ENCODE results near the gene DCAF16.

Gene DCAF16

DNA sequence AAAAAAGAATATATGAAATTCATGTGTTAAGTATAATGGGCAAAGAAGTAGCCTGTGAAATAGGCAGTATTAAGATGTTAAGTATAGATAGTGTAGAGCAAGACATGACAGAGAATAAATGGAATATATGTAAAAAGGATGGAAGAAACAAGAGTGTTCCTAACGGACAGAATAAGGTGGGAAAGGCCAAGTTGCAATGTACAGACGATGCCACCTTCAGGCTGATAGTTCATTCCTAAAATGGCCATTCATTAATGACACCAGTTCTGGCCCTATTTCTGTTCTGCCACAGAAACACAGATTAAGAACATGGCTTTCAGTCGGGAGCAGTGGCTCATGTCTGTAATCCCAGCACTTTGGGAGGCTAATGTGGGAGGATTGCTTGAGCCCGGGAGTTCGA, 24.7 kb downstream of the DCAF16 start:
- no peak for DNase-seq (ENCODE audit: low read depth in 4 of 4, low spot score in 1 of 4)

DNA sequence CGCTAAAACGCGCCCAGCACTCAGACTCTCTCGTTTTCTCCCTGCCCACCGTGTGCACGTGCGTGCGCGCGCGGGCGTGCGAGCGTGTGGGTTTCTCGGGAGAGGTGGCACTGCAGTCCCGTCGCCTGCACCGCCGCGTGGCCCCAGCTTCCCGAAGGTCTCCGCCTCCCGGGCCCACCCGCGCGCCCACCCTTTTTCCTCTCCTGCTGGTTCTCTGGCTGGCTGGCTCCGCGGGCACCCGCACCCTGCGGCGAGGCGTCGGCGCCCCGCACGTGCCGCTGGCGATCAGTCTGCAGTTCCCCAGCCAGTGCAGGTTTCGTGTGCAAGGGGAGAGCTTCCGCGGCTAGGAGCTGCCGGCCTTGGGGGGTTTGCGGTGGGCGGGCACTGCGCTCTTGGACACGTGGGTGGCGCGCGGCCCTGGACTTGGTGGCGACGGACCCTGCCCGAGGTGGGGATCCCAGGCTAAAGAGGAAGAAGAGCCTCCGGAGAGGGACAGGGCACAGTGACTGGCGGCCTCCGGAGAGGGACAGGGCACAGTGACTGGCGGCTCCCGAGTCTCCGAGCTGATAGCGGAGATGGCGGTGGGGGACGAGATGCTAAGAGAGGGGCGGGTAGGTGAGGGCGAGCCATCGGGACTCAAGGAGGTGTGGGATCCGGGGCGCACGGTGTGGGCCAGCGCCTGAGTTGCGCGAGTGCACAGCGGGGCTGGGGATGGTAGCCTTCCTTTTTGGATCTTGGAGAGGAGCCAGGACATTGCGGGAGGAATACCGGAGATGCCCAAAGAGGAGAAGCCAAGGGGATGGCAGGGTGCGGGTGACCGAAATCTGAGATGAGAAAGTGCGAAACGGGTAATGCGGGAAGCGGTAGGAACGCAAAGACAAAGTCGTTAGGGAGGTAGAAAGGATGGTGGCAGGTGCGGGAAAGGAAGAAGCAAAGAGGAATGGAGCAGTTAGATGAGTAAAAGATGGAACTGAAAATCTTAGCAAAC, 29.0 kb downstream of the DCAF16 start, which contains the start of gene FAM184B:
Gene FAM184B (minus strand): TSS at position 322 of the 988 bp plus-strand sequence. CDS start 322 bp downstream, outside the sequence.
- DNase-seq (ENCODE audit: low read depth in 4 of 4, low spot score in 1 of 4), result no peak

DNA sequence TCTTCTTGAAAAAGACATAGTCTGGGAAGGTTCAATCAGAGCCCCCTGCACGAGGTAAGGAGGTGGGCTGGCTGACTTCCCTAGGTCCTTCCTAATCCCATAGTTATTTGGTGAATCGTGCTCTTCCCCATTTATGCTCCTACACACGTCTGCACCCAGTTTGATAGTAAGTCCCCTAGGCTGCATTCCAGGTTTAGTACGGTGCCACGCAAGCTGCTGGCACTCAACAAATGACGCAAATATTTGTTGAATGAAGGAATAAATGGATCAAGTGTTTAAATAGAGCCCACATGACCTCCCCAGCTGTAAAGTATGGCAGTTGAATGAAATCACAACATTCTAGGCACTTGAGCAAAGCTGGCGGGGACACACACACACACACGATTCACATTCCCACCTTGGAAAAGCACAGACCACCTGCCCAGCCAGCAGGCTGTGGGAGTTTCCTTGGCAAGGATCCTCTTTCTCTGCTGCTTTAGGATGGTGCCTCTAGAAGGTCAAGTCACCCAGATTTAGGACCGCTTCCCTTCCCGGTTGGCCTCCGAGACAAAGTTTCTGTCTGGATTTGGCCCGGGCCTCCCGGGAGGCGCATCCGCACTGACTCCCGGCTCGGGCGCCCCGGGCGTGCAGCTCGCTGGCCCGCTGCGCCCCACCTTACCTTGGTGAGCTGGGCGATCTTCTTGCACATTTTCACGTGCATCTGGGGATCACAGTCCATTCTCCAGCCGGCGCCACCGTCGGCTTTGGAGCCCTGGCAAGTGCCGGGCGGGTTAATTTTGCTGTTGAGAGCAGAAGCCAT, 29.9 kb downstream of the DCAF16 start:
- no peak for DNase-seq (ENCODE audit: low read depth in 4 of 4, low spot score in 1 of 4)

DNA sequence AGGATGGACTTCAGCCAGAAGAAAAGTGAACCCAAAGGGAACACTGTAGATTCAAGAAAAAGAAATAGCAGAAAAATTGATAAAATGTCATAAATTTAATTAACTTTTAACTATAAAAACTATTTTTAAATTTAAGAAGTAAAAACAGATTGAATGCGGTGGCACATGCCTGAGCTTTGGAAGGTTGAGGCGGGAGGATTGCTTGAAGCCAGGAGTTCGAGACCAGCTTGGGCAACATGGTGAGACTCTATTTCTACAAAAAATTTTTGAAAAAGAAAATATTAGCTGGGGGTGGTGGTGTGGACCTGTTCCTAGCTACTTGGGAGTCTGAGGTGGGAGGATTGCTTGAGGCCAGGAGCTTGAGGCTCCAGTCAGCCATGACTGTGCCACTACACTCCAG, 32.1 kb downstream of the DCAF16 start:
- no peak for DNase-seq (ENCODE audit: low read depth in 4 of 4, low spot score in 1 of 4)

DNA sequence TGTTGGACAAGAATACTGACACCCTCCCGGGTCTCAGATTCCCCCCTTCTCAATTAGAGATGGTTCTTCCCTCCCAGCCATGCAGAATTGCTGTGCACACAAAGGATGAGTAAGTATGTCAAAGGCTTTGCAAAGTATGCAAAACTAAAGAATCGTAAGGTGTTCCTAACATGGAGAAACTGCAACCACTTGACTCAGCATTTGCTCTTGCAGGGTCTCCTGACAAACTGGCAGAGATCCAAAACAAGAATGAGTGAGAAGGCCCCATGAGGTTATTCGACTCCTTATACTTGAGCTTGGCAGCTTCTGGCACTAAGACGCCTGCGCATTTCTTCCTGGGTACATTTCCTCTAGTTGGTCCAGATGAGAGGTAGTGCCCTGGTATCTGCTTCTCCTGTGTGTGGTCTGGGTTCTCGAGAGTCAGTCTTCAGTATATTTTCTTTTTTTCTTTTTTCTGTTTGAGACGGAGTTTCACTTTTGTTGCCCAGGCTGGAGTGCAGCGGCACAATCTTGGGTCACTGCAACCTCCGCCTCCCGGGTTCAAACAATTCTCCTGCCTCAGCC, 37.3 kb downstream of the DCAF16 start:
- DNase-seq (ENCODE audit: low read depth in 4 of 4, low spot score in 1 of 4), result no peak

DNA sequence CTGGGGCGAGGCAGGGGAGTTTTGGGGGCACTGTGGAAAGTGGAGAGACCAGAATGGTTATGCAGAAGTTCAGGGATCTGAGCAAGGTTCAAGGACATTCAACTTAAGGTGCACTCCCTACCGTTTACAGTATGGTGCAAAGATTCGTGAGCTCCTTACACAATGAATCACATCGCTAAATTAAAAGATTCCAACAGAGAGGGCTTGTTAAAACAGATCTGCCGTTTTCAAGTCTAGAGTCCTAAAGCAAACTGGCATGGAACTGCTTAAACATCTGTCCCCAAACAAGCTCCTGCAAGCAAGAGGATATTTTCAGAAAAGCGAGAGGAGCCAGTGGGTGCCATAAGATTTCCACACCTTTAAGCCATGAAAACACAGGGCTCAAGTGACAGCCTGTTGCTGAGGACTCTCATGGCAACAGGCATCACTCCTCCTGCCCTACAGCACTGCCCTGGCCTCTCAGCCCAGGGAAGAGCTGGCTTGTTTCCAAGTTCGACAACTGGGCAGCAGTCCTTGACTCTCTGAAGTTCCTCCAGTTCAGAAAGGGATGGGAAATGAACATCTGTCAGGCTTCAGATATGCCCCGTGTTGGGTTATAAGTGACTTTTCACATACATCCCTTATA, 39.2 kb downstream of the DCAF16 start:
- DNase-seq (ENCODE audit: low read depth in 4 of 4, low spot score in 1 of 4), result no peak

DNA sequence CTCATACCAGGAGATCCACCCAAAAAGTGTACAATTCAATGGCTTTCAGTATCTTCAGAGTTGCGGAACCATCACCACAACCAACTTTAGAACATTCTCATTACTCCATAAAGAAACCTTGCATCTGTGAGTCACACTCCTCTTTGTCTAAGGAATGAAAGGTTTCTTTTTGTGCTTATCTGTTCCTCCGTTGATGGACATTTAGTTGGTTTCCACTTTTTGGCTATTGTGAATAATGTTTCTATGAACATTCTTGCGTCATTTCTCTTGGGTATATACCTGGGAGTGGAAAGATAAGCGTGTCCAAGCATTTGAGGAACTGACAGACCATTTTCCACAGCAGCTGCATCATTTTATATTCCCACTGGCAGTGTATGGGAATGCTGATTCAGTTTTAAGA, 39.7 kb downstream of the DCAF16 start:
- DNase-seq (ENCODE audit: low read depth in 4 of 4, low spot score in 1 of 4), result no peak

DNA sequence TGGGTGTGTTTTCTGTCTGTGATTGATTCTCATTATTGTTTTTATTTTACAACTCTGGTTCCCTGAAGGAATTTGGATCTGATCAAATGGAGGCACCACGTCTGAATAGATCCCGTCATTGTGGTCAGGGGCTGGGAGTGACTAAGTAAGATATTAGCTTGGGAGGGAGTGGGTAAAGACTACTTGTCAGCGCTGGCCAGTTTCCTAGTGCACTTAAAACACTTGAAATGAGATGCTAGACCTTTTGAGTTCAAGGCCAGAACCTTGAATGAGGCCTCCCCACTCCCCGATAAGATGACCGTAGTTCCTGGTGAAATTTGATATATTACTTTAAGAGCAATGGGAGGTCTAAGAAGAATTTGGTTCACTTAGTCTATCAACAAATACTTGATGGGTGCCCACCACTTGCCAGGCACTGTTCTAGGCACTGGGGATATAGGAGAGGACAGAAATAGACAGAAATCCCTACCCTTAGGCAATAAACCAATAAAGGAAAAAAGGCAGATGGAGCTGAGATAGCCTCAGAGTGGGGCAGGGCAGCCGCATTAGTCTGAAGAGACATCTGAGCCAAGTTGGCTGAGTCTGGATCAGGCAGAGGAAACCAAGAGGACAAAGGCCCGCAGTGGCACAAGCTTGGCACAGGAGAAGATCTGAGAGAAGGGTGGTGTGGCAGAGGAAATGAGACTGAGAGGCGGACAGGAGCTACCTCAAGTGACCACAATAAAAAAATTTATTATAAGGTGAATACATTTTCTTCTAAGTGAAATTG, 41.0 kb downstream of the DCAF16 start:
- no peak for DNase-seq (ENCODE audit: low read depth in 4 of 4, low spot score in 1 of 4)

DNA sequence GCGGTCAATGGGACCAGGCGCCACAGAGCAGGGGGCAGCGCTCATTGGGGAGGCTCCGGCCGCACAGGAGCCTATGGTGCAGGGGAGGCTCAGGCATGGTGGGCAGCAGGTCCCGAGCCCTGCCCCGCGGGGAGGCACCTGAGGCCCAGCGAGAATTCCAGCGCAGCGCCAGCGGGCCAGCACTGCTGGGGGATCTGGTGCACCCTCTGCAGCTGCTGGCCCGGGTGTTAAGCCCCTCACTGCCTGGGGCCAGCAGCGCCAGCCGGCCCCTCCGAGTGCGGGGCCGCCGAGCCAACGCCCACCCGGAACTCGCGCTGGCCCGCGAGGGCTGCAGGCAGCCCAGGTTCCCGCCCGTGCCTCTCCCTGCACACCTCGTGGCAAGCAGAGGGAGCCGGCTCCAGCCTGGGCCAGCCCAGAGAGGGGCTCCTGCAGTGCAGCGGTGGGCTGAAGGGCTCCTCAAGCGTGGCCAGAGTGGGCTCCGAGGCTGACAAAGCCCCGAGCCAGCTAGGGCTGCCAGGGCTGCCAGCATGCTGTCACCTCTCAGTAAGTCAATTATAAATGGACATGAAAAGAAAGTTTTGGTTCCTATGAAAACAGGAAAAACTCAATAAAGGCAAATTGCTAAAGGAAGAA, 43.6 kb downstream of the DCAF16 start:
- no peak for DNase-seq (ENCODE audit: low read depth in 4 of 4, low spot score in 1 of 4)

DNA sequence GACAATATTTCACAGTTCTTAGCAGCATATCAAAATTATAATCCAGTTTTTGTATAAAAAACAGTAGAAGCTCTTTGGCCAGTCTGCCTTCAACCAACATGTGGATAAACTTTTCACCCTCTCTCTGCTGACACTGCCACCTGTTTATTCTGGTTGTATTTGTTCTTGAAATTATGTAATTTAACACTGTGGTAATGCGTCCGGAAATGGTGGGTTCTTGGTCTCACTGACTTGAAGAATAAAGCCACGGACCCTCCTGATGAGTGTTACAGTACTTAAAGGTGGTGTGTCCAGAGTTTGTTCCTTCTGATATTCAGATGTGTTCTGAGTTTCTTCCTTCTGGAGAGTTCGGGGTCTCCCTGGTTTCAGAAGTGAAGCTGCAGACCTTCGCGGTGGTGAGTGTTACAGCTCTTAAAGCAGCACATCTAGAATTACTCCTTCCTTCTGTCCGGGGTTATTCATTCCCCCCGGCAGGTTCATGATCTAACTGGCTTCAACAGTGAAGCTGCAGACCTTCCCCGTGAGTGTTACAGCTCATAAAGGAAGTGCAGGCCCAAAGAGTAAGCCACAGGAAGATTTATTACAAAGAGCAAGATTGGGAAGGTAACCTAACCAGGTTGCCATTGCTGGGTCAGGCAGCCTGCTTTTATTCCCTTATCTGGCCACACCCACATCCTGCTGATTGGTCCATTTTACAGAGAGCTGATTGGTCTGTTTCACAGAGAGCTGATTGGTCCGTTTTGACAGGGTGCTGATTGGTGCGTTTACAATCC, 44.9 kb downstream of the DCAF16 start:
- no peak for DNase-seq (ENCODE audit: low read depth in 4 of 4, low spot score in 1 of 4)

DNA sequence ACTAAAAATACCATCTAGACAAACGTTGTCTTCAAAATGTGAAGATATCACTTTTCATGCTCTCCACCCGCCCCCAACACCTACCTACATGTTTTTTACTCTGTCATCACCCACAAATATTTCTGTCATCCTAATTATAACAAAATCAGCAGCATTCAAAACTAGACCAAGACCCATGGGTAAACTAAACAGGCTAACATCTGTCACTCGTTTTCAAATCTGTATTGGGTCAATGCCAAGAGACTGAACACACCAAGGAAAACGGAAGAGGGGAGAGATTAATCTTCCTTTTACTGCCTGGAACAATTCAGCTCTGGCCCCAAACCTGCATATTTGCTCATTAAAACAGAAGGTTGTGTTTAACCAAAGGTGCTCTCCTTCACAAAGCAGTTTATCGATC, 46.6 kb downstream of the DCAF16 start:
- DNase-seq (ENCODE audit: low read depth in 4 of 4, low spot score in 1 of 4), result no peak

DNA sequence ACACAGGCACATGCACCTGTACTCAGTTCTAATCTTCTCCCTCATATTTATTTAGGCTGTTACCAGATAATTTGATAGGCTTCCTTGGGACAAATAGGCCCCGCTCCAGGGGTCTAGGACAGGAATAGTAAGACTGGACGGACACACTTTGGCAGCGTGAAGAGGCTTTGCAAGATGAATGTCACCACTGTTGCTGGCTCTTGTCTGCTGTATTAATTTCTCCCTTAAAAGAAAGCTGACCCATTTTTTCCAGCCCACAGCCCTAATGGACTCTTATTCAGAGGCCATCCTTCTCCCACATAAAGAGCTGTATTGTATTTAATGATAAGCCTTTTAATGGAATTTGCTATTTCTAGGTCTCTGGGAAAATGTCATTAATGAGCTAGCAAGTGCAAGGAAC, 47.1 kb downstream of the DCAF16 start:
- DNase-seq (ENCODE audit: low read depth in 4 of 4, low spot score in 1 of 4), result no peak

DNA sequence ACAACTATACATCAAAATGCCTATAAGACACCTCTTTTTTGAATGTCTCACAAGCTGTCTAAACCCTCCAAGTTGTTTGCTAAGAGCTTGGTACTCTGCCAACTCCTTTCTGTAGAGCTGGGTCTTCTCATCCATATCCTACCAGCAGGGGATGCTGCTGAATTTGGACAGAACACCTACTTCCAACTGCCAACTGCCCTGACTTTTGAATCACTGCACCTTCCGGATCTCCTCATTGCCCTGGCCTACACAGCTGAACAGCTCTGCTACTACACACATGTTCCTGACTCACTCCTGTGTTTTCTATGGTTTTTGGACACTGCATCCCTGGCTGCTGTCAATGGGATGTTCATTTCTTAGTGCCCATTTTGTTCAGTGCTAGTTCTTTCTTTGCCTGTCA, 47.8 kb downstream of the DCAF16 start:
- DNase-seq (ENCODE audit: low read depth in 4 of 4, low spot score in 1 of 4), result no peak

DNA sequence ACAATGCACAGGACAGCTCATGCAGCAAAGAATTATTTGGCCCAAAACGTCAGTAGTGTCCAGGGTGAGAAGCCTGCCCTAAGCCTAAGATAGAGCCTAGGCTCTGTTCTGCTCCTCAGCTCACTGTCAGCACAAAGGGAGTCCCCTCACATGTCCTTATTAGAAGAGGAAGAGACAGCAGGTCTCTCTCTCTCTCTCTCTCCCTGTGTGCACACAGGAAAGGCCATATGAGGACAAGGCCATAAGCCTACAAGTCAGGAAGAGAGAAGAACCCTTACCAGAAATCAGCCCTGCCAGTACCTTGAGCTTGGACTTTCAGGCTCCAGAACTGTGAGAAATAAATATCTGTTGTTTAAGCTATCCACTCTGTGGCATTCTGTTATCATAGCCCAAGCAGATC, 49.5 kb downstream of the DCAF16 start:
- no peak for DNase-seq (ENCODE audit: low read depth in 4 of 4, low spot score in 1 of 4)

DNA sequence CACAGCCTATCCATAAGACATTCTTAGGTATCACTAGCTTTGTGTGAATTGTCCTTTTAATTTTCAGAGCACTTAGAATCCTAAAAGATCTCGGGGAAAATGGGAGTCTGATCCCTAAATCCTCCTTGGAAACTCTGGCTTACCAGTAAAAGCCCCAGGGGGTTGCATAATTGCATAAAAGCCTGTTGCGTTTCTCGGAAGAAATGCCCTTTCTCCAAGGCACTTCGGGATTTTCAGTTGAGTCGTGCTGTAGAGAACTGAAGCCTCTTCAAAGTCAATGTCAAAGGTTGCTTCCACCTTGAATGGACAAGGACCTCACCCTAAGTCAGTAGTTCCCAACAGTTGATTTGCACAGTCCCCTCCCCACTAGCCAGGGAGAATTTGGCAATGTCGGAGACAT, 49.9 kb downstream of the DCAF16 start:
- DNase-seq (ENCODE audit: low read depth in 4 of 4, low spot score in 1 of 4), result no peak

DNA sequence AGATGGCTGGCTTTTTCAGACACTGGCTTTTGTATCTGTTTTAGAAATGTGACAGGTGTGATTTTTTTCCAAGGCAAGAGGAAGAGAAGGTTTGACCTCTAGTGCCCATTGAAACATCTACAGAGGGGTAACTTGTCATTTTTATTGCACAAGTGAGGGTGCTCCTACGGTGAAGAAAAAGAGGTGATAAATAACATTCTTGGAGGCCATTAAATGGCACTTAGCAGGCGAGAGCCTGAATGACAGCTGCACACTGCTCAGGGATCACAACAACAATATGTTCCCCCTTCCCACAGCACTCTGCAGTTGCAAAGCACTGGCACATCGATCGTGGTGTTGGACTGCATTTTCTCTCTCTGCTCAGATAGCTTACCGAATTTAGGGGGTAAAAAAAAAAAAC, 52.1 kb downstream of the DCAF16 start:
- DNase-seq (ENCODE audit: low read depth in 4 of 4, low spot score in 1 of 4), result no peak

DNA sequence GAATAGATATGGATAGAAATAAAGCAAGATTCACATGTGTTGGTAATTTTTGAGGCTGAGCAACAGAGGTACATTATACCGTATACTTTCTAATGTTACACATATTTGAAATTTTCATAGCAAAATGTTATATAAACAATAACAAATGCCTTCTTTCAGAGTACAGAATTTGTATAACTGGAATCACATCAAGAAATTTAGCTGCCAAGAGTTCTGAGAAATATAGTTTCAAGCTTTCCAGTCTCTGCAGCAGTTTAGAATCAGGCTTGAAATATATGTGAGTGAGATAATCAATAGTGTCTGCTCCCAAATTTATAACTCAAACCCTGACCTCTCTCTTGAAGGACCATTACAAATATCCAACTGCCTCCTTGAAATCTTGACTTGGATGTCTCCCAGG, 52.9 kb downstream of the DCAF16 start:
- no peak for DNase-seq (ENCODE audit: low read depth in 4 of 4, low spot score in 1 of 4)

DNA sequence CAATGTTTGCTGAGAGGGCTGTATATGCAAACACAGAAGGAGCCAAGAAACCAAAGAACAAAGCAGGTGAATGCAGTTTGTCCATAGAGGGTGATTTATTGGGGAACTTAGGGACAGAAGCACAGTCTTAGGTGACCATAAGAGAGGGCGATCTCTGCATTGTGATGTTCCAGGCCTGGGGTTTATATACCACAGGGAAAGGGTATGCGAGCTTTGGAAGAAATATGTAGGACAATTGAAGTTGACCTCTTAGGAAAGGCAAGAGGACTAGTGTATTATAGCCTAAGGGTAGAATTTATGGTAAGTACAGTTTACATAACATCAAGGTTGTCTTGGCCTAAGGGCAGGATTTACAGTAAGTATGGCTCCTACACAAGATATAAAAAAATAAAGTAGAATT, 56.9 kb downstream of the DCAF16 start:
- no peak for DNase-seq (ENCODE audit: low read depth in 4 of 4, low spot score in 1 of 4)

All from stimulated activated CD4-positive, alpha-beta T cell treated with anti-CD3 and anti-CD28 coated beads, Interleukin-1b, Interleukin-23, amount 100 ng/mL, for 24 hours (primary cell).